IMR-90 (cell line): ENCODE results near the gene SREK1IP1. TPM values are rescaled to one million over a fixed set of nuclear protein-coding genes. Genes with fewer than 3 reads are reported as not detected.

Source experiments
- ATAC-seq: fragments of 200-7000 bp; cut with Tn5 transposase; 2 replicates; pipeline ENCODE4 v1.9.1; 2020; ENCODE audit warnings: low read depth, mild to moderate bottlenecking, moderate library complexity
- BruUV-seq: library from RNA; stranded (reverse); fragments of 400-500 nt; replicated peaks from 2 replicates; lab custom pipeline; 2021; lab: Mats Ljungman, UMichigan
- CTCF ChIA-PET: fragments of 300-600 bp; formaldehyde crosslinking; extraction: SDS; loops from one replicate; lab custom pipeline; 2021; ENCODE audit warnings: antibody characterized with exemption; lab: Yijun Ruan, JAX
- POLR2A ChIA-PET: fragments of 300-600 bp; sonication (Branson Sonifier 250); formaldehyde crosslinking; loops from one replicate; lab custom pipeline; 2022; ENCODE audit warnings: antibody characterized with exemption; ENCODE audit not compliant: unreplicated experiment; lab: Charles Lee
- DNase-seq: peaks from one replicate; pipeline ENCODE4 v3.0.0; 2013
- H2AFZ ChIP-seq: replicated peaks from 2 replicates; pipeline ENCODE3; 2013; ENCODE audit warnings: low read length, mild to moderate bottlenecking; ENCODE audit not compliant: poor library complexity
- H2AK5ac ChIP-seq: 2 replicates; pipeline ENCODE4 v1.6.1; 2013; ENCODE audit warnings: low read depth, low read length, inconsistent platforms
- H2AK9ac ChIP-seq: replicated peaks from 2 replicates; pipeline ENCODE3; 2013; ENCODE audit warnings: mild to moderate bottlenecking, low read depth, low read length, moderate library complexity; ENCODE audit not compliant: poor library complexity
- H2BK120ac ChIP-seq: 2 replicates; pipeline ENCODE4 v1.6.1; 2013; ENCODE audit warnings: low read depth, low read length, inconsistent platforms
- H2BK15ac ChIP-seq: 3 replicates; pipeline ENCODE4 v1.6.1; 2013; ENCODE audit warnings: low read depth, low read length, inconsistent platforms
- H2BK20ac ChIP-seq: 2 replicates; pipeline ENCODE4 v1.6.1; 2013; ENCODE audit warnings: low read depth, mild to moderate bottlenecking, inconsistent platforms, low read length, moderate library complexity
- H2BK5ac ChIP-seq: 2 replicates; pipeline ENCODE4 v1.6.1; 2013; ENCODE audit warnings: mild to moderate bottlenecking, low read depth, low read length, inconsistent platforms; ENCODE audit not compliant: poor library complexity, severe bottlenecking
- H3K14ac ChIP-seq: replicated peaks from 2 replicates; pipeline ENCODE4 v1.6.1; 2013; ENCODE audit warnings: low read depth, low read length, inconsistent platforms
- H3K18ac ChIP-seq: 2 replicates; pipeline ENCODE4 v1.6.1; 2013; ENCODE audit warnings: low read depth, low read length, control low read depth
- H3K23ac ChIP-seq: 2 replicates; pipeline ENCODE4 v1.6.1; 2013; ENCODE audit warnings: low read depth, low read length, inconsistent platforms
- H3K27ac ChIP-seq: 2 replicates; pipeline ENCODE4 v1.5.1; 2013; ENCODE audit warnings: mild to moderate bottlenecking, control low read depth, low read length; ENCODE audit not compliant: insufficient read depth
- H3K27me3 ChIP-seq: 2 replicates; pipeline ENCODE4 v1.6.1; 2013; ENCODE audit warnings: low read length; ENCODE audit not compliant: control insufficient read depth, insufficient read depth
- H3K36me3 ChIP-seq: 2 replicates; pipeline ENCODE4 v1.6.1; 2013; ENCODE audit warnings: low read length, mixed read lengths; ENCODE audit not compliant: control insufficient read depth, insufficient read depth
- H3K4ac ChIP-seq: 2 replicates; pipeline ENCODE4 v1.6.1; 2013; ENCODE audit warnings: low read depth, low read length, inconsistent platforms
- H3K4me1 ChIP-seq: 2 replicates; pipeline ENCODE4 v1.6.1; 2013; ENCODE audit warnings: low read length, mixed read lengths; ENCODE audit not compliant: control insufficient read depth, insufficient read depth
- H3K4me2 ChIP-seq: 2 replicates; pipeline ENCODE4 v1.6.1; 2013; ENCODE audit warnings: low read depth, mild to moderate bottlenecking, control low read depth, low read length, moderate library complexity
- H3K4me3 ChIP-seq: 2 replicates; pipeline ENCODE4 v1.5.1; 2013; ENCODE audit warnings: low read depth, mild to moderate bottlenecking, control low read depth, low read length, moderate library complexity; ENCODE audit not compliant: insufficient read depth
- H3K56ac ChIP-seq: 2 replicates; pipeline ENCODE4 v1.6.1; 2013; ENCODE audit warnings: low read length, inconsistent platforms; ENCODE audit not compliant: insufficient read depth; ENCODE audit errors: extremely low read depth
- H3K79me1 ChIP-seq, 2 experiments: 2 replicates each; pipeline ENCODE4 v1.6.1; 2013; ENCODE audit warnings: low read length in 2 of 2, inconsistent platforms in 1 of 2, low read depth in 1 of 2
- H3K9ac ChIP-seq: 2 replicates; pipeline ENCODE4 v1.6.1; 2013; ENCODE audit warnings: low read depth, low read length, control low read depth
- H3K9me1 ChIP-seq: 2 replicates; pipeline ENCODE4 v1.6.1; 2013; ENCODE audit warnings: low read length, inconsistent platforms; ENCODE audit not compliant: insufficient read depth
- H3K9me3 ChIP-seq: 2 replicates; pipeline ENCODE4 v1.6.1; 2013; ENCODE audit warnings: low read length; ENCODE audit not compliant: control insufficient read depth, insufficient read depth
- H4K20me1 ChIP-seq: 2 replicates; pipeline ENCODE4 v1.6.1; 2013; ENCODE audit warnings: low read length, inconsistent platforms; ENCODE audit not compliant: insufficient read depth
- H4K5ac ChIP-seq: 2 replicates; pipeline ENCODE4 v1.6.1; 2013; ENCODE audit warnings: mild to moderate bottlenecking, low read depth, low read length, control low read depth
- H4K8ac ChIP-seq, 2 experiments: 2 replicates each; pipeline ENCODE4 v1.6.1; 2013; ENCODE audit warnings: low read depth in 2 of 2, low read length in 2 of 2, control low read depth in 1 of 2, inconsistent platforms in 1 of 2
- H4K91ac ChIP-seq: 2 replicates; pipeline ENCODE4 v1.6.1; 2013; ENCODE audit warnings: low read depth, low read length, inconsistent platforms; ENCODE audit not compliant: insufficient read depth
- CHD1 ChIP-seq: IDR thresholded peaks from 2 replicates; pipeline ENCODE4 v1.6.1; 2012; ENCODE audit warnings: low read depth, low read length, improper control_type of control experiment
- CTCF ChIP-seq: conservative IDR thresholded peaks from 2 replicates; pipeline ENCODE4 v1.5.1; 2012; ENCODE audit warnings: mild to moderate bottlenecking, low read depth, low read length, improper control_type of control experiment
- ELK1 ChIP-seq: fragments of 150-350 bp; IDR thresholded peaks from 2 replicates; pipeline ENCODE4 v1.6.1; 2016; ENCODE audit warnings: low read depth, mild to moderate bottlenecking, low read length, moderate library complexity, borderline replicate concordance
- FOS ChIP-seq: fragments of 150-350 bp; IDR thresholded peaks from 2 replicates; pipeline ENCODE4 v1.6.1; 2016; ENCODE audit warnings: low read depth, low read length
- MAFK ChIP-seq: IDR thresholded peaks from 2 replicates; pipeline ENCODE4 v1.6.1; 2012; ENCODE audit warnings: low read depth, low read length, improper control_type of control experiment
- MAZ ChIP-seq: IDR thresholded peaks from 2 replicates; pipeline ENCODE4 v1.6.1; 2012; ENCODE audit warnings: low read depth, mild to moderate bottlenecking, low read length, improper control_type of control experiment, moderate library complexity, borderline replicate concordance
- MXI1 ChIP-seq: IDR thresholded peaks from 2 replicates; pipeline ENCODE4 v1.6.1; 2012; ENCODE audit warnings: low read depth, mild to moderate bottlenecking, low read length, moderate library complexity, borderline replicate concordance
- NFE2L2 ChIP-seq: fragments of 150-350 bp; IDR thresholded peaks from 2 replicates; pipeline ENCODE4 v1.6.1; 2016; ENCODE audit warnings: low read depth, mild to moderate bottlenecking, low read length
- POLR2A ChIP-seq: IDR thresholded peaks from 2 replicates; pipeline ENCODE4 v1.6.1; 2012; ENCODE audit warnings: mild to moderate bottlenecking, low read depth, low read length
- RCOR1 ChIP-seq: IDR thresholded peaks from 2 replicates; pipeline ENCODE4 v1.6.1; 2012; ENCODE audit warnings: mild to moderate bottlenecking, low read length, improper control_type of control experiment; ENCODE audit not compliant: insufficient replicate concordance
- SMC3 ChIP-seq: fragments of 150-350 bp; IDR thresholded peaks from 2 replicates; pipeline ENCODE4 v1.6.1; 2016; ENCODE audit warnings: low read depth, mild to moderate bottlenecking, antibody characterized with exemption, low read length, moderate library complexity
- WGBS, 2 experiments: methylation state at CpG; one replicate each; pipeline versions ENCODE4 v1.1.5 to v1.1.7; 2013; ENCODE audit warnings: missing lambda C conversion rate in 2 of 2; ENCODE audit not compliant: insufficient read length in 1 of 2; ENCODE audit errors: extremely low coverage in 2 of 2; 5-methylcytosine and 5-hydroxymethylcytosine counted together
- dilution Hi-C: fragments of 300-500 bp; cut with HindIII; formaldehyde crosslinking; loops from one replicate; pipeline ENCODE4 v1.14.3; 2018; ENCODE audit warnings: low sequenced_read_pairs; ENCODE audit not compliant: unreplicated experiment
- in situ Hi-C: fragments of 300-500 bp; cut with MboI; formaldehyde crosslinking; loops from 3 replicates; pipeline ENCODE4 v1.14.3; 2019; ENCODE audit warnings: low sequenced_read_pairs, inconsistent platforms, mixed read lengths
- intact Hi-C: fragments of 100-400 bp; cut with micrococcal nuclease; formaldehyde crosslinking; loops from 2 replicates; pipeline ENCODE4 v1.10.0; 2022
- polyA plus RNA-seq, 3 experiments: library from polyadenylated mRNA; depleted of rRNA; stranded (reverse); fragments of >200 nt; gene quantifications; 2 replicates each; pipeline ENCODE4 v1.2.3, GENCODE V29; 2012; ENCODE audit warnings: low replicate concordance in 1 of 3
- total RNA-seq: library from RNA; depleted of rRNA; stranded (reverse); fragments of >200 nt; gene quantifications from 2 replicates; pipeline ENCODE4 v1.2.3, GENCODE V29; 2012

The SREK1IP1 gene
- total and polyA plus RNA-seq, 2 of the 4 experiments (the other 2 are of a cell fraction): 3.3 to 6.5 TPM

DNA sequence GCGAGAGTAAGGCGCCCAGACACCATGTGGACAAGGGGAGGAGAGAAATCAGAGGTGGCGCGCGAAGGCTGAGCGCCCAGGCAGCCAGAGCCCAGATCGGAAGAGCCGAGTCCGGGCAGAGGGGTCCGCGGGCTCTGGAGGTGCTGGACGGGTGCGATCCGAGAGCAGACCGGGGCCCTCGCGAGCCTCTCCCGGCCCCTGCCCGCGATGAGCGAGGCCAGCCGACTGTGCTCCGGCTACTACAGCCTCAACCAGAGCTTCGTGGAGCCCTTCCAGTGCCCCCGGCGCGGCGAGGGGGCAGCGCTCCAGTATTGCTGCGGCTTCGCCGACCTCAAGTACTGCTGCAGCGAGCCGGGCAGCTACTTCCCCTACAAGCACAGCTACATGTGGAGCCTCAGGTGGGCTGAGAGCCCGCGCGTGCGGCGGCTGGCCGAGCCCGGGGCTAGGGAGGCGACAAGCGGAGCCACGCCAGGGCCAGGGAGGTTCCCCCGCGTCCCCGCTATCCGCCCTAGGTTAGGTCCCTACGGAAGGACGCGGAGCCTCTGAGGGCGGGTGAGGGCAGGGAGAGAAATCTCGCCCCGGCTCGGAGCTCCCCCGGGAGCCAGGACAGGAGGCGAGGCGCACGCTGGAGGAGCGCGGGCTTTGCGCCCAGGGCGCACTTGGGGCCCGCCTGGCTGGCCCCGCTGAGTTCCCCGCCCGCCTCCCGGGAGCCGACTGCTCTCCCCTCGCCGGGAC lies 77.9 kb downstream of the SREK1IP1 start, which contains the start of gene SHISAL2B:
SHISAL2B (plus strand) TSS at position 87 of the 735 bp plus-strand sequence; CDS start at position 208, 121 bp downstream.
- no peaks in the 10 kb centered on the region for H3K36me3 ChIP-seq
- no peak within 1 kb of the TSS for H2BK120ac ChIP-seq
- H4K8ac ChIP-seq: no peak within 1 kb of the TSS
- 0% methylated on average over 30 of the region's 71 CpGs; no CpG with 5 or more reads in 1 of the 2 experiments for whole genome bisulfite sequencing, 2 experiments
- H2AK5ac ChIP-seq: no peak within 1 kb of the TSS
- ATAC-seq (peak; percentile 73), DNase-seq (no peak)
- H3K4me3 ChIP-seq: peak within 1 kb of the TSS; percentile 17; the same call in 1 of the 2 replicates
- H3K18ac ChIP-seq: no peak within 1 kb of the TSS
- dilution Hi-C loops: no loop called here
- ChIA-PET CTCF (no interaction called here), POLR2A (no interaction called here)
- no peak within 1 kb of the TSS for H2BK5ac ChIP-seq
- H3K4me1 ChIP-seq: 0 out of 2 replicates have a peak, but pooled peaks cover 5% of the 10 kb centered on the region
- no peak within 1 kb of the TSS for H4K91ac ChIP-seq
- TF ChIP-seq MAFK: no peak
- TF ChIP-seq RCOR1: no peak
- no peak for TF ChIP-seq MAZ
- no peak for TF ChIP-seq MXI1
- TF ChIP-seq FOS: no peak
- TF ChIP-seq NFE2L2: no peak
- TF ChIP-seq CTCF: no peak
- no peak for TF ChIP-seq SMC3
- TF ChIP-seq POLR2A: no peak
- no peak for TF ChIP-seq CHD1
- TF ChIP-seq ELK1: no peak
- peaks cover 48% of the 10 kb centered on the region for H3K27me3 ChIP-seq
- H3K9me3 ChIP-seq: no peaks in the 10 kb centered on the region
- no peak within 1 kb of the TSS for H3K23ac ChIP-seq
- H3K9ac ChIP-seq: no peak within 1 kb of the TSS
- no peak within 1 kb of the TSS for H2AK9ac ChIP-seq
- H3K9me1 ChIP-seq: no peaks in the 10 kb centered on the region
- no peak within 1 kb of the TSS for H4K5ac ChIP-seq
- no peak within 1 kb of the TSS for H3K56ac ChIP-seq
- intact Hi-C loops: no loop called here
- H3K79me1 ChIP-seq: no peaks in the 10 kb centered on the region
- no peaks in the 10 kb centered on the region for H4K20me1 ChIP-seq
- no peak within 1 kb of the TSS for H2BK20ac ChIP-seq
- H3K4ac ChIP-seq: no peak within 1 kb of the TSS
- H2AFZ ChIP-seq: peak within 1 kb of the TSS; percentile 82
- H2BK15ac ChIP-seq: no peak within 1 kb of the TSS
- no peak within 1 kb of the TSS for H3K14ac ChIP-seq
- no peak within 1 kb of the TSS for H3K27ac ChIP-seq
- peak within 1 kb of the TSS; percentile 86 for H3K4me2 ChIP-seq
- BruUV-seq: no TSS peak
- in situ Hi-C loops: no loop called here
